Measurements from ENCODE around the gene FZR1.
A peak's percentile ranks its signal among the peaks of the same experiment; 100 is the strongest.
"Not testable (repeated sequence)": the region's sequence is repeated elsewhere in the genome, so short reads cannot be mapped to it uniquely, and the experiment has no call there.

FZR1 gene

GRCh38 chr19:3547767-3548282, 41.7 kb downstream of the FZR1 start:
- DNase-seq: no peak

- no peak for DNase-seq
These were observed 42.5 kb downstream of the FZR1 start for GRCh38 chr19:3548606-3549005.

- DNase-seq: no peak
These were observed 43.7 kb downstream of the FZR1 start for GRCh38 chr19:3549816-3550215.

GRCh38 chr19:3550947-3551791, 45.1 kb downstream of the FZR1 start:
- DNase-seq: no peak

GRCh38 chr19:3551792-3552095, 45.6 kb downstream of the FZR1 start:
- no peak for DNase-seq

- DNase-seq: peak; percentile 48 to 81 (median 69)
These were observed 48.4 kb downstream of the FZR1 start for GRCh38 chr19:3554254-3555083.

- DNase-seq: peak in 1 of 6 experiments; percentile 33
These were observed 49.7 kb downstream of the FZR1 start for GRCh38 chr19:3555653-3556422.

- DNase-seq: no peak
These were observed 50.4 kb downstream of the FZR1 start for GRCh38 chr19:3556423-3556977.

- peak in 5 of 6 experiments; percentile 51 to 72 (median 58) for DNase-seq
These were observed 50.9 kb downstream of the FZR1 start for GRCh38 chr19:3556978-3557460.

GRCh38 chr19:3557461-3558248, 51.5 kb downstream of the FZR1 start, which contains the start of gene MFSD12:
MFSD12 (minus strand) TSS chr19:3557586; CDS start chr19:3557403, 183 bp downstream.
- DNase-seq: peak; percentile 87 to 93 (median 90)

- DNase-seq: no peak
These were observed 57.8 kb downstream of the FZR1 start for GRCh38 chr19:3563709-3564524.

GRCh38 chr19:3565139-3565538, 59.0 kb downstream of the FZR1 start:
- DNase-seq: no peak

GRCh38 chr19:3570042-3570441, 63.9 kb downstream of the FZR1 start:
- not testable (repeated sequence) for DNase-seq

- DNase-seq: no peak
These were observed 64.5 kb downstream of the FZR1 start for GRCh38 chr19:3570606-3571011.

GRCh38 chr19:3572132-3572854, 66.2 kb downstream of the FZR1 start:
- peak; percentile 96 to 99 (median 98) for DNase-seq

- DNase-seq: no peak
These were observed 66.7 kb downstream of the FZR1 start, which contains the start of gene HMG20B for GRCh38 chr19:3572855-3573161. HMG20B (plus strand) TSS chr19:3572944; CDS start chr19:3573310, 366 bp downstream.

- no peak for DNase-seq
These were observed 67.2 kb downstream of the FZR1 start for GRCh38 chr19:3573162-3573857.

GRCh38 chr19:3573858-3574637, 67.9 kb downstream of the FZR1 start:
- DNase-seq: peak; percentile 53 to 83 (median 66)
